HG03108 (cell line): ENCODE measurements around the gene LRRC15.

Experiments
- ATAC-seq: cut with Tn5 transposase; IDR thresholded peaks from one replicate; pipeline ENCODE4 v1.9.1; 2021; ENCODE audit warnings: moderate library complexity; ENCODE audit not compliant: unreplicated experiment

LRRC15 gene

DNA sequence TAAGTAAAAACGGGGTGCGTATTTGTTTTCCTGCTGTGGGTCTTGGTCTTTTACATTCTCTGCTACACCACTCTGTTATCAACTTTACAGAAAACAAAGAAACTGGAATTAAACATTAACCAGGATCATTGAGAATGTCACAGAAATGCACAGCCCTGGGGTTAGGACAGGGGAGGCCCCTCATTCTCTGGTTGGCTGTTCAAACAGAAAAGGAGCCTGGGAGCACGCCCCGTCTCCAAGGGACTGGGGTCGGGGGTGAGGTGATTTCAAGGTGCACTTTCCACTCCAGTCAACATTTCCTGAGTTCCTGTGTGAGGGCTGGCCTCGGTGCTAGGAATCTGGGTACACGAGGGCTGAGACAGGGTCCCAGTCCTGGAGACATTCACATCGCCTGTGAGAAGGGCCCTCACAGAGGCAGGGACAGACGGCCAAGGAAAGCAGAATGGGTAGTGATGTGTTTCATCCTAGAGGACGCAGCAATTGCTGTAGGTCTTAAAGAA is 48.7 kb downstream of the LRRC15 start:
- ATAC-seq = no peak

- no peak for ATAC-seq
These were observed 49.4 kb downstream of the LRRC15 start for GRCh38 chr3:194320100-194320499.

DNA sequence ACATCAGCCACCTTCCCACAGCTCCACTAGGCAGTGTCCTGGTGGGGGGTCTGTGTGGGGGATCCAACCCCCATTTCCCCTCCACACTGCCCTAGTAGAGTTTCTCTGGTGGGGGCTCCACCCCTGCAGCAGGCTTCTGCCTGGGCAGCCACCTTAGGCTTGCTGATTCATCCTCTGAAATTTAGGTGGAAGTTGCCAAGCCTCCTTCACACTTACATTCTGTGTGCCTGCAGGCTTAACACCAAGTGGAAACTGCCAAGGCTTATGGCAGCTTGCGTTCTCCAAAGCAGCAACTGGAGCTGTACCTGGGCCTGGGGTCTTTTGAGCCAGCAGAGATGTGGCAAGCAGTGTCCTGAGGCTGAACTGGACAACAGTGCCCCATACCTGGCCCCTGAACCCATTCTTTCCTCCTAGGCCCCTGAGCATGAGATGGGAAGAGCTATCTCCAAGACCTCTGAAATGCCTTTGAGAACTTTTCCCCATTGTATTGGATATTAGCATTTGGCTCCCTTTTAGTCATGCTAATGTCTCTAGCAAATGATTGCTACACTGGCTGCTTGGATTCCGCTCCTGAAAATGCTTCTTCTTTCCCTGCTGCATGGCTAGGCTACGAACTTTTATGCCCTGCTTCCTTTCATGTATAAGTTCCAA is 50.9 kb downstream of the LRRC15 start:
- no peak for ATAC-seq

DNA sequence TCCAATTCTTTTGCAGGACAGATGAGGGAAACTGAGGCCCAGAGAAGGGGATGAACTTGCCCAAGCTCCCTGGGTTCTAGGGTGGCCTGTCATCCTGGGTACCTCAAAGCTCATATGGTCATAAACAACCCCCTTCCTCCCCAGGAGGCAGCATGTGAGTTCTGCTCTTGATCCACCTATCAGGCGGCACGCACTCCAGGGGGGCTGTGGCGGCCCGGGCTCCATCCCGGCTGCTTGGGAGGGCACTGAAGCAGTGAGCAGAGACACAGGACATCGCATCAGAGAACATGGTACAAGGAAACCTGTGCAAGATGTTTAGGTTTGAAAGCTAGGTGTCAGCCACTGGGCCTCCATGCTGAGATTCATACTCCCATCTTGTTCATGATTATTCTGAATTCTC is 52.6 kb downstream of the LRRC15 start:
- no peak for ATAC-seq

DNA sequence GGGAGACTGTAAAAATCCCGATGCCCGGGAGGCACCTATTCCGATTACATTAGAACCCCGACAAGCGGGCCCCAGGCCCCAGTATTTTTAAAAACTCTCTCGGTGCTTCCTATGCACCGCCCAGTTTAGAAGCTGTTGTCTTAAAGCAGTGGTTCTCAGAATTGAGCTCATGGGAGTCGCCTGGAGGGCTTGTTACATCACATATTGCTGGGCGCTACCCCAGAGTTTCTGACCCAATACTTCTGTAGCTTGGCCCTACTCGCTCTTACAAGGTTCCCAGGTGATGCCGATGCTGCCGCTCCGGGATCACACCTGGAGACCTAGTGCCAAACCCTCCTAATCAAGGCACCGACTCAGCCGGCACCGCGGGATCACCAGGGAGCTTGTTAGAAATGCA is 53.6 kb downstream of the LRRC15 start:
- ATAC-seq = peak; percentile 5

DNA sequence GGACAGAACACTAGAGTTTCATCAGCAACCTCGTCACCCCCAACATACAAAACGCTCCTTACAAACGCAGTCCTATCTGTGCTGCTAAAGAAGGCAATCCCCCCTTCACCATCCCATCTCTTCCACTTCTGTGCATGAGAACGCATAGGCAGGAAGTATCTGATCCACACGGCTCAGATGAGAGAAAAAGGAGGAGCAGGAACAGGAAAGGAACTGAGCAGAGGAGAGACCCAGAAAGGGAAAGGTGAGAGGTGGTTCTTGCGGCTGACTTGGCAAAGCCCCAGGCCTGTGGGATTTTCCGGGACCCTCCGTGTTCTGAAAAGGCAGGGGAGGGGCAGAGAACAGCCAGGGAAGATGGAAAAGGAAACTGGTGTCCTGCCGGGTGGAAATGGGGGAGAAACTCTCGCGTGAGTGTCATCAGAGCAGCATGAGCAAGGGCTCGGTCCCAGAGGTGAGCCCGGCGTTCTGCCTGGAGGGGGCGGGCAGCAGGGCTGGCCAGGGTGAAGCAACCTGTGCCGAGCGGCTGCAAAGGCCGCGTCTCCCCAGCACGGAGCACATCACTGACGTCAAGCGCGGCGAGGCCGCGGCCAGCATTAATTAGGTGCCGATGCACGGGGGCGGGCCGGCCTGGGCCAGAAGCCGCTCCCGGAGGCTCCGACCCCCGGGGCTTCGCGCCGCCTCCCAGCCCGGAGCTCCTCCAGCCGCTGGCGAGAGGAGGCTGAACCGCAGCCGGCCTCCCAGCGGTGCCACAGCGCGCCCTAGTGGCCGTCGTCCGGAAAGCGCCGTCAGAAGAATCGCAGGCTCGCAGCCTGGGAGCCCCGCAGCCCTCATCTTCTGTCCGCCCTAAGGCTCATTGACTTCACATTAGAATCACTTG is 54.2 kb downstream of the LRRC15 start:
- peak; percentile 75 for ATAC-seq

- ATAC-seq = no peak
These were observed 55.0 kb downstream of the LRRC15 start for GRCh38 chr3:194314388-194315068.

DNA sequence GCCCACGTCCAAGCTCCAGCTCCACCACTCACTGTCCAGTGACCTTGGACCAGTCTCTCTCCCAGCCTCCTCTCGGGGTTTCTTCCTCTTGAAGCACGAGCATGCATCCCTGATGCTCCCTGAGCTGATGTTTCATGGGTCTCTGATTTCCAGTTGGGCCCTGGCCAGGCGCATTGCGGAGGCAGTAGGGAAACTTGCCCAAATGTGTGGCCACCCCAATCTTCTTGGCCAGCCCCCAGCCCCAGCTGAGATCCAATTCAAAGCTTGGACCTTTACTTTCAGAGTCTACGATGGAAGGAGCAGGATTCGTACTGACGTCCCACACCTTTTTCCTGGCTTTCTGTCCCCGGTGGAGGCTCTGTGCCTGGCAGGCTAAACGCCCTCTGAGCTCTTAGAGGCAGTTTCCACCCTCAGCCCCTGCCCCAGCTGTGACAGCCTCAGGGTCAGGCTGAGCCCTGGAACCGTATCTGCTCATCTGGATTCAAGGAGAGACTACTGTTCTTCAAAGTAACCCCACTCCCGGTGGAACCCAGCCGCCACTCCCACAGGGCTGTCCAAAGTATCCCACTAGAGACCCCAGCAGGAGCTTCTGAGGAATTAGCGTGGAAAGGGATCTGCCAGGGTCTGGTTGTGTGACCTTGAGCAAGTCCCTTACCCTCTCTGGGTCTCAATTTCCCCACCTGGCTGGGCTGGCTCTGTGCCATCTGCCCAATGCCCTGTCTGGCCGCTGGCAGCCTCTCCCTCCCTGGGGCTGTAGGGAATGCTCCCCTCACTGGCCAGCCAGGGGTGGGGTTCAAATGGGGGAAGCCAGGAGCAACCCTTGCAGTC is 55.8 kb downstream of the LRRC15 start:
- no peak for ATAC-seq

- no peak for ATAC-seq
These were observed 56.7 kb downstream of the LRRC15 start for GRCh38 chr3:194312743-194313281.

DNA sequence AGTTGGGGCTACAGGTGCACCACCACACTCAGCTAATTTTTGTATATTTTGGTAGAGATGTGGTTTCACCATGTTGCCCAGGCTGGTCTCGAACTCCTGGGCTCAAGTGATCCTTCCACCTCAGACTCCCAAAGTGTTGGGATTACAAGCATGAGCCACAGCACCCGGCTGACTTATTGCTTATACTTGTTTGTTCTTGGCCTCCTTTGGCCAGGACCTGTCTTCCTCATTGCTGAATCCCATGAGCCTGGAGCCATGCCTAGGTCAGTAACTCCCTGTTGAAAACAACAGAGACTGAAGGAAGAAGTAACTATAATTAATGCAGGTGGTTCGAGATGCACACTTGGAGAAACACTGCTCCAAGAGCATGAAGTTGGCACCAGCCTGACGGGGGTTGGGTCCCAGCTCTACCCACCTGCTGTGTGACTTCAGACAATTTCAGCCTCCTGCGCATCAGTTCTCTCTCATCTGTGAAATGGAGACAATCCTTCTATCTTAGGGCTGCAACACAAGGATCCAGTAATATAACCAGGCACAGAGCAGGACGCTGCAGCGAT is 57.3 kb downstream of the LRRC15 start:
- ATAC-seq = no peak

- no peak for ATAC-seq
These were observed 58.5 kb downstream of the LRRC15 start for GRCh38 chr3:194311000-194311399.

- no peak for ATAC-seq
These were observed 59.3 kb downstream of the LRRC15 start for GRCh38 chr3:194310060-194310835.

DNA sequence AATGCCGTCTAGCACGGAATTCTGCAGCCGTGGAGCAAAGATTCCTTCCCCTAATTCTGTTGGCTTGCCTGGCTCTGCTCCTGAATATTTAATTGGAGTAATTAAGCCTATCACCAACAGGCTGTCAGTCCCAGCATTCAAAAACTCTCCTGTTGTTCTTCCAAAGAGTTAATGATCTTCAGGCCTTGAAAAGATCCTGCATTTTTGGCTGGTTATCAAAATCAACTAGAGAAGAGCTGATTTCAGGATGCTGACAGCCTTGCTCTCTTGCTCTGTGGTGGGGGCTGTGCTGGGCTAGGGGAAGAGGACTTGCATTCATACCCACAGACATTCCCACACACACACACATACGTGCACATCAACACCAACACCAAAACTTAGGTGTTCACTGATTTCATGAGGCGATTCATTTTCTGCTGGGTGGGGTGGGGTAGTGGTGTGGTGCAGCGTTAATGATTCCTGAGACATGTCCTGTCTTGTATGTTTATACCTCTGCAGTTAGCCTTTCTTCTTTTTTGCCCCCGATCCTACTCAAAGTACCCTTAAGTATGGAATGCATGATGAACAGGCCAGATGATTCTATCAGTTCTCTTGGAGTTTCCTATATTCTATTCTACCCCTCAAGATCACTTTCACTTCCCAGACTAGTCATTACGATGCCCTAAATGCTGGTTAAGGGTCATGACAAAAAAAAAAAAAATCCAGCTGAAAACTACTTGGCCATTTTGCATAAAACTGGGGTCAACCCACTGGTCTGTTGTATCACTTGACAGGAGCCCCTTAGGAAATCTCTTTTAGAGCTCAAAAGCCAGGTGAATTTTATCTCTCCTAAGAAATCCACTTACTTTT is 60.7 kb downstream of the LRRC15 start:
- no peak for ATAC-seq

DNA sequence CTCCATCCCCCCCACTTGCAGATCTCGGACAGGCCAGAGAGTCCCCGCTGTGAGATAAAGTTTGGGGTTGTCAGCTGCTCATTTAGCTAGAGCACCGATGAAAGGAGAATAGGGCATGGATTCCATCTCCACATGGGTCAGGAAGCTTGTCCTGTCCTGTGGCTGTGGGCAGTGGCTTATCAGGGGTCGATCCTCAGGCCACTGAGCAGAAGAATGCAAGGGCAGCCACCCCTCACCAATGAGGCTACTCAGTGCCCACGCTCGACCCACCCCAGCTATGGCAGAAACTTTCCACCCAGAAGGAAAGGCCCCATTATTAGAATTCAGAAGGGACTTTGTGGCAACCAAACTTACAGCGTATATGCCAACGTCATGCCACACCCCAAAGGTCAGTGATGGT is 61.7 kb downstream of the LRRC15 start:
- no peak for ATAC-seq

- peak; percentile 45 for ATAC-seq
These were observed 62.5 kb downstream of the LRRC15 start for GRCh38 chr3:194306771-194307640.

DNA sequence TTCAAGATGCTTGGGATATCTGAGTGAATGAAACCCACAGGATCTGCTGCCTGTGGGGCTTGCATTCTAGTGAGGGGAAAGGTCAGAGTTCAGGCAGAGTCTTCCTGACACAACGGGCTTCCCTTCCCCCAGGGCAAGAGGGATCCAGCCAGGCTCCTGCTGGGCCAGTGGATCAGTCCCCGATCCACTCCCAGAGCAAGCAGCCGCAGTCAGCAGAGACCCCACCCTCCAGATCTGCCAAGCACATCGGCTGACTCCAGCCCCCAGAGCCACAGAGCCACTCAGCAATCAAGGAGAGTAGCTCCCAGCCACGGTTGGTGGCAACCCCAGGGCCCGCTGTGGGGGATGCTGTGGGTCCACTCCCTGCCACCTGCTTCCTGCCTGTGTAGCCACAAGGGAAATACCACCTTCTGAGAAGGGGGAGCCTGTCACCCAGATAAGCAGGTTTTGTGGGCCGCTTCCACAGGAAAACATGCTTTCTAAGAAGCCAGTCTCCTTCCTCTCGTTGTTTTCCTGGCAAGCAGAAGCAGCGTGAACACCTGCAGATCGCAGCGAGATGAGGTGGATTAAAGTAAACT is 63.3 kb downstream of the LRRC15 start:
- ATAC-seq = peak; percentile 41
